Measurements from ENCODE around the gene PPL.
"Not testable (repeated sequence)": the region's sequence is repeated elsewhere in the genome, so short reads cannot be mapped to it uniquely, and the experiment has no call there.

PPL gene

DNA sequence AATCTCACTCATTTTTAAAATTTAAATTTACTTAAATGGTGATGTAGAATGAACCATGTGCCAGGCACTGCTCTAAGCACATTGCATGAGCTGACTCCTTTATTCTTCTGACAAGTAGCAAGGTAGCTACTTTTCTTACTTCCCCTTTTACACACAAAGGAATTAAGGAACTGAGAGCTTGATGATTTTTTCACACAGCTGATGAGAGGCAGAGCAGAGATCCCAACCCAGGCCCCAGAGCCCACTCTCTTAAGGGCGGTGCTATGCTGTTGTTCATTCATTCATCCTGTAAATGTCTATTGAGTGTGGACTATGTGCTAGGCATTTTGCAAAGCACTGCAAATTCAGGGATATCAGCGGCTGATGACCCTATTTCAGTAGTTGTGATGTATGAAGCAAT is 39.1 kb upstream of the PPL start:
- Histone ChIP-seq H3K27ac (ENCODE audit: low read depth, low read length, severe bottlenecking) (no peak overlapping the region), H3K9me3 (ENCODE audit: control insufficient read depth, low read length) (peaks cover 10% of the 10 kb centered on the region), H3K36me3 (ENCODE audit: control insufficient read depth, insufficient read depth, low read length) (no peaks in the 10 kb centered on the region), H3K4me1 (ENCODE audit: control insufficient read depth, insufficient read depth, low read length, poor library complexity, severe bottlenecking) (peaks cover 8% of the 10 kb centered on the region), H3K4me3 (ENCODE audit: extremely low read depth, insufficient read depth, low read length, poor library complexity, severe bottlenecking) (no peak overlapping the region)
- WGBS, 2 experiments (ENCODE audit: insufficient coverage in 2 of 2), result 88 to 100% methylated on average over 2 of the region's 2 CpGs

DNA sequence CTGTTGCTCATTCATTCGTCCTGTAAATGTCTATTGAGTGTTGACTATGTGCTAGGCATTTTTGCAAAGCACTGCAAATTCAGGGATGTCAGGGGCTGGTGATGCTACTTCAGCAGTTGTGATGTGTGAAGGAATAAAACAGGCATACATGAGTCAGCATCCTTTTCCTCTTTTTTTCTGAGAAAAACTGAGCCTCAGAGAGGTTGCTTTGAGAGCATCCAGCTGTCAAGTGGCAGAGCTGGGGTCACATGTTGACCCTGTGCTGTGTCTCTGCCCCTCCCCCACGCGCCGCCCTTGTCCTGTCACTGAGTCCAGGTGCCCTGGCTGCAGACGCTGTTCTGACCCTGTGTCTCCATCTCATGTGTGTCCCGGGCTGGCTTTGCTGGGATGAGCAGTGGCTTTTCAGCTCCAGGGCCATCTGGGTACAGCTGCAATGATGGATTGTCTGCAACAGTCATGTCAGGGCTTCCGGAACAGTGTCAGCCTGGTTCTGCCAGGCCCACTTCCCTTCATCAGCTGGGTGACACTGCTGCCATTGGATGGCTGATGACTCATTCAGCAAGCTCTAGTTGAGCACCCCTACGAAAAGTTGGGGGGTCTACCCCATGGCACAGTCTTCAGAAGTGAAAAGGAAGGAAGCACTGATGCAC is 36.1 kb upstream of the PPL start:
- peaks cover 4% of the 10 kb centered on the region for H3K4me1 ChIP-seq (ENCODE audit: control insufficient read depth, insufficient read depth, low read length, poor library complexity, severe bottlenecking)
- H3K4me3 ChIP-seq (ENCODE audit: extremely low read depth, insufficient read depth, low read length, poor library complexity, severe bottlenecking), result no peak overlapping the region
- H3K9me3 ChIP-seq (ENCODE audit: control insufficient read depth, low read length), result peaks cover 10% of the 10 kb centered on the region
- 45 to 56% methylated on average over 6 to 7 of the region's 8 CpGs for WGBS, 2 experiments (ENCODE audit: insufficient coverage in 2 of 2)
- H3K27ac ChIP-seq (ENCODE audit: low read depth, low read length, severe bottlenecking), result no peak overlapping the region
- no peaks in the 10 kb centered on the region for H3K36me3 ChIP-seq (ENCODE audit: control insufficient read depth, insufficient read depth, low read length)

DNA sequence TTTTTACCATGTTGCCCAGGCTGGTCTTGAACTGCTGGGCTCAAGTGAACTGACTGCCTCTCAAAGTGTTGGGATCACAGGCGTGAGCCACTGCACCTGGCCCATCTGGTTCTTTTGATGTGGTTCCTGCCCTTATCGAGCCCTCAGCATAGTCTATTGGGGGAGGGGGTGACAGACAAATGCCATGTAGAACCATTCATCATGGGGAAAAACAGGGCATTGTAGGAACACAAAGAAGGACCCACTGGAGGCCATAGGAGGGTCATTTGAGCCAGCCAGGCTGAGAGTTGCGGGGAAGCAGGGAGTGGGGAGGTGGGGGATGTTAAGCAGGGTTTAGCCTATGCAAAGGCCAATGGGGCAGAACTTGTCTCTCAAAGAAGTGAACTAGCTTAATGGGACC is 33.1 kb upstream of the PPL start:
- Histone ChIP-seq H3K4me3 (ENCODE audit: extremely low read depth, insufficient read depth, low read length, poor library complexity, severe bottlenecking) (no peak overlapping the region), H3K9me3 (ENCODE audit: control insufficient read depth, low read length) (peaks cover 7% of the 10 kb centered on the region), H3K36me3 (ENCODE audit: control insufficient read depth, insufficient read depth, low read length) (no peaks in the 10 kb centered on the region), H3K27ac (ENCODE audit: low read depth, low read length, severe bottlenecking) (no peak overlapping the region), H3K4me1 (ENCODE audit: control insufficient read depth, insufficient read depth, low read length, poor library complexity, severe bottlenecking) (peaks cover 4% of the 10 kb centered on the region)
- WGBS, 2 experiments (ENCODE audit: insufficient coverage in 2 of 2), result 43 to 59% methylated on average over 3 of the region's 3 CpGs

DNA sequence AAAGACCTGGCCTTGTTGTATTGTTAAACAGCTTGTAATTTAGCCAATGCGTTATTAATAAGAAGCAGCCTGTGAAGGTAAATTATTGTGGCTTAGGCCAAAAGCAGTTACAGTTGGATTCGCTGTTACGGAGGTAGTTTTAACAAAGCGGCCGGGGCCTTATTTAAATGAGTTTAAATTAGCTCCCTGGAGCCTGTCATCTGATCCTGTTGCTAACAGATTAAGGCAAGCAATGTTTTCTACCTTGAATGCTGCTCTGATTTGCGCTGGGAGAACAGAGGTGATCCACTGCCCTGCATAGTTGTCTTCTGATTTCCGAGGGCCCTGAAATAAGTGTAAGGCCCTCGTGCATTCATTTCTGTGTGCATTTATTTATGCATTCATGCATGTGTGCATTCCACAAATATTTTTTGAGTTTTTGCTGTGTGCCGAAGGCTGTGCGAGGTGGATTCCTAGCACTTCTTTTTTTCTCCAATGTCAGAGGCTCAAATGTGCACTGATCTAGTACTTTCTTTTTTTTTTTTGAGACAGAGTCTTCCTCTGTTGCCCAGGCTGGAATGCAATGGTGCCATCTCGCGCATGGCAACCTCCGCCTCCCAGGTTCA is 32.0 kb upstream of the PPL start:
- H3K27ac ChIP-seq (ENCODE audit: low read depth, low read length, severe bottlenecking), result no peak overlapping the region
- H3K4me3 ChIP-seq (ENCODE audit: extremely low read depth, insufficient read depth, low read length, poor library complexity, severe bottlenecking), result no peak overlapping the region
- H3K4me1 ChIP-seq (ENCODE audit: control insufficient read depth, insufficient read depth, low read length, poor library complexity, severe bottlenecking), result peaks cover 4% of the 10 kb centered on the region
- H3K36me3 ChIP-seq (ENCODE audit: control insufficient read depth, insufficient read depth, low read length), result no peaks in the 10 kb centered on the region
- peaks cover 7% of the 10 kb centered on the region for H3K9me3 ChIP-seq (ENCODE audit: control insufficient read depth, low read length)
- 62 to 68% methylated on average over 12 to 13 of the region's 13 CpGs for WGBS, 2 experiments (ENCODE audit: insufficient coverage in 2 of 2)

DNA sequence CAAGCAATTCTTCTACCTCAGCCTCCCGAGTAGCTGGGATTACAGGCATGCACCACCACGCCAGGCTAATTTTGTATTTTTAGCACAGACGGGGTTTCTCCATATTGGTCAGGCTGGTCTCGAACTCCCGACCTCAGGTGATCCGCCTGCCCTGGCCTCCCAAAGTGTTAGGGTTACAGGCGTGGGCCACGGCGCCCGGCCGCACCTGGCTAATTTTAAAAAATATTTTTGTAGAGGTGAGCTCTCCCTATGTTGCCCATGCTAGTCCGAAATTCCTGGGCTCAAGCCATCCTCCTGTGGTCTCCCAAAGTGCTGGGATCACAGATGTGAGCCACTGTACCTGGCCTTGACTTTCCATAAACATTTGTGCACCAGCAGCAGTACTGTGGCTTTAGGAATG is 31.3 kb upstream of the PPL start:
- not testable (repeated sequence) for H3K4me1 ChIP-seq (ENCODE audit: control insufficient read depth, insufficient read depth, low read length, poor library complexity, severe bottlenecking); H3K4me3 ChIP-seq (ENCODE audit: extremely low read depth, insufficient read depth, low read length, poor library complexity, severe bottlenecking); H3K36me3 ChIP-seq (ENCODE audit: control insufficient read depth, insufficient read depth, low read length); H3K9me3 ChIP-seq (ENCODE audit: control insufficient read depth, low read length); H3K27ac ChIP-seq (ENCODE audit: low read depth, low read length, severe bottlenecking)
- 74 to 85% methylated on average over 7 to 11 of the region's 12 CpGs for WGBS, 2 experiments (ENCODE audit: insufficient coverage in 2 of 2)

DNA sequence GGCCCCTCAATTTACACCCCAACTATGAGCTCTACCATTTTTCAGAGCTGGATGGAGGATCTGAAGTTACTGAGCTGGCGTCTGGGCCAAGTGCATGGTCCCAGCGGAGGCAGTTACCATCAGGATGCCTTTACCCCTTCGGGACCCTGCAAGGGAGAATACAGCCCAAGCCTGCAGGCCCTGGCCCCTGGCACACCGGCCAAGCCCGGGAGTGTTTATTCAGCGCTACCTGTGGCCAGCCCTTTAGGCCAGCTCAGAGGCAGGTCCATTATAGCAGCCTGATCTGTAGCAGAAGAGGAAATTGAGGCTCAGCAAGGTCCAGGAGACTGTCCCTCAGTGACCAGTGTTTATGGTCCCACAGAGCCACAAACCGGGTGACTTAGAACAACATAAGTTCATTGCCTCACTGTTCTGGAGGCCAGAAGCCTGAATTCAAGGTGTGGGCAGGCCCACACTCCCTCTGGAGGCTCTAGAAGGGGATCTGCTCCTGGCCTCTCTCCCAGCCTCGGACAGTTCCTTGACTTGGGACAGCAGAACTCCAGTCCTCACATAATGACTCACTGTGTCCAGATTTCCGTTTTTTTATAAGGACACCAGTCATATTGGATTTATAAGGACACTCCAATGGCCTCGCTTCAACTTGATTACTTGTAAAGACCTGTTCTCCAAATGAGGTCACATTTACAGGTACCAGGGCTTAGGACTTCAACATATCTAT is 29.9 kb upstream of the PPL start:
- Histone ChIP-seq H3K4me1 (ENCODE audit: control insufficient read depth, insufficient read depth, low read length, poor library complexity, severe bottlenecking) (peaks cover 4% of the 10 kb centered on the region), H3K36me3 (ENCODE audit: control insufficient read depth, insufficient read depth, low read length) (no peaks in the 10 kb centered on the region), H3K9me3 (ENCODE audit: control insufficient read depth, low read length) (no peaks in the 10 kb centered on the region), H3K27ac (ENCODE audit: low read depth, low read length, severe bottlenecking) (no peak overlapping the region), H3K4me3 (ENCODE audit: extremely low read depth, insufficient read depth, low read length, poor library complexity, severe bottlenecking) (no peak overlapping the region)
- 79 to 84% methylated on average over 10 of the region's 10 CpGs for WGBS, 2 experiments (ENCODE audit: insufficient coverage in 2 of 2)

DNA sequence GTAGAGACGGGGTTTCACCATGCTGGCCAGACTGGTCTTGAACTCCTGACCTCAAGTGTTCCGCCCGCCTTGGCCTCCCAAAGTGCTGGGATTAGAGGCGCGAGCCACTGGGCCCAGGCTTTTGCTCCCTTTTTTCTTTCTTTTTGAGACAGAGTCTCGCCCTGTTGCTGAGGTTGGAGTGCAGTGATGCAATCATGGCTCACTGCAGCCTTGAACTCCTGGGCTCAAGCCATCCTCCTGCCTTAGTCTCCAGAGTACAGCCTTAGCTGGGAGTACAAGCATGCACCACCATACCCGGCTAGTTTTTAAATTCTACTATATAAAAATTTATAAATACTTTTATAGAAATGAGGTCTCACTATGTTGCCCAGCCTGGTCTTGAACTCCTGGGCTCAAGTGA is 26.6 kb upstream of the PPL start:
- not testable (repeated sequence) for H3K36me3 ChIP-seq (ENCODE audit: control insufficient read depth, insufficient read depth, low read length); H3K4me1 ChIP-seq (ENCODE audit: control insufficient read depth, insufficient read depth, low read length, poor library complexity, severe bottlenecking); H3K9me3 ChIP-seq (ENCODE audit: control insufficient read depth, low read length); H3K4me3 ChIP-seq (ENCODE audit: extremely low read depth, insufficient read depth, low read length, poor library complexity, severe bottlenecking); H3K27ac ChIP-seq (ENCODE audit: low read depth, low read length, severe bottlenecking)
- 80 to 85% methylated on average over 5 to 6 of the region's 7 CpGs for WGBS, 2 experiments (ENCODE audit: insufficient coverage in 2 of 2)

DNA sequence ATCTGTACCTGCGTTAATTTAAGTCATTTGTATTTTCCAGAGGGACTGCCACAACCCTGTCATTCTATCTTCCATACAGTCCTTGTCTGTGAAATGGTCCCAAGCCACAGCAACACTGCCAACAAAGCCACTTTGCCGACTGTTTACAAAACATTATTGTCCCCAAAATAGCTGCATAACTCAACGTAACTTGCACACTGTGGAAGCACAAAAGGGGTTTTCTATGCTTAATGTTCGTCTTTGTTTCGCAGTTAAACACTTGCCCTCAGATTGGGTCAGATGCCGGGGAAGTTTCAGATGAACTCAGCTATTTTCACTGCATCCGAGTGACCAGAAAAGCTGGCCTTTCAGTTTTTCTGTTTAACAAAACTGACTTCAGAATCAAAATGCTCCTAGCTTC is 25.8 kb upstream of the PPL start:
- H3K9me3 ChIP-seq (ENCODE audit: control insufficient read depth, low read length), result no peaks in the 10 kb centered on the region
- peaks cover 2% of the 10 kb centered on the region for H3K4me1 ChIP-seq (ENCODE audit: control insufficient read depth, insufficient read depth, low read length, poor library complexity, severe bottlenecking)
- H3K27ac ChIP-seq (ENCODE audit: low read depth, low read length, severe bottlenecking), result no peak overlapping the region
- H3K4me3 ChIP-seq (ENCODE audit: extremely low read depth, insufficient read depth, low read length, poor library complexity, severe bottlenecking), result no peak overlapping the region
- WGBS, 2 experiments (ENCODE audit: insufficient coverage in 2 of 2), result 80 to 88% methylated on average over 6 to 7 of the region's 7 CpGs
- no peaks in the 10 kb centered on the region for H3K36me3 ChIP-seq (ENCODE audit: control insufficient read depth, insufficient read depth, low read length)

DNA sequence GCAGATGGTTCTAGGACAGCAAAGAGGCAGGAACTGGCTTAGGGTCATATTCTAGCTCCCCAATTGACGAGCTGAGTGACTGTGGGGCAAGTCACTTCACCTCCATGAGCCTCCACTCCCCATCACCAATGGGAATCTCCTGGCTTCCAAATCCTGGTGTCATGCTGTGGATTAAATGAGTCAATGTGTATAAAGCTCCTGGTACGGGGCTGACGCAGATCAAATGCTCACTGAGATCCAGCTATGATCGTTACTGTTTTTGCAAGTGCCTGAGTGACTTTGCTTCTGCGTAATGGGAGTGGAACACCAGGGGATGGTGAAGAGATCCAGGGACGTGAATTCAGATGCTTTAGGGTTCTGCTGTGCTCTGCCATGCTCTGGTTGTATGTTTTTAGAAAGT is 23.6 kb upstream of the PPL start:
- H3K36me3 ChIP-seq (ENCODE audit: control insufficient read depth, insufficient read depth, low read length), result no peaks in the 10 kb centered on the region
- H3K27ac ChIP-seq (ENCODE audit: low read depth, low read length, severe bottlenecking), result no peak overlapping the region
- H3K4me3 ChIP-seq (ENCODE audit: extremely low read depth, insufficient read depth, low read length, poor library complexity, severe bottlenecking), result no peak overlapping the region
- peaks cover 2% of the 10 kb centered on the region for H3K4me1 ChIP-seq (ENCODE audit: control insufficient read depth, insufficient read depth, low read length, poor library complexity, severe bottlenecking)
- H3K9me3 ChIP-seq (ENCODE audit: control insufficient read depth, low read length), result no peaks in the 10 kb centered on the region
- 78 to 82% methylated on average over 5 of the region's 6 CpGs for WGBS, 2 experiments (ENCODE audit: insufficient coverage in 2 of 2)

DNA sequence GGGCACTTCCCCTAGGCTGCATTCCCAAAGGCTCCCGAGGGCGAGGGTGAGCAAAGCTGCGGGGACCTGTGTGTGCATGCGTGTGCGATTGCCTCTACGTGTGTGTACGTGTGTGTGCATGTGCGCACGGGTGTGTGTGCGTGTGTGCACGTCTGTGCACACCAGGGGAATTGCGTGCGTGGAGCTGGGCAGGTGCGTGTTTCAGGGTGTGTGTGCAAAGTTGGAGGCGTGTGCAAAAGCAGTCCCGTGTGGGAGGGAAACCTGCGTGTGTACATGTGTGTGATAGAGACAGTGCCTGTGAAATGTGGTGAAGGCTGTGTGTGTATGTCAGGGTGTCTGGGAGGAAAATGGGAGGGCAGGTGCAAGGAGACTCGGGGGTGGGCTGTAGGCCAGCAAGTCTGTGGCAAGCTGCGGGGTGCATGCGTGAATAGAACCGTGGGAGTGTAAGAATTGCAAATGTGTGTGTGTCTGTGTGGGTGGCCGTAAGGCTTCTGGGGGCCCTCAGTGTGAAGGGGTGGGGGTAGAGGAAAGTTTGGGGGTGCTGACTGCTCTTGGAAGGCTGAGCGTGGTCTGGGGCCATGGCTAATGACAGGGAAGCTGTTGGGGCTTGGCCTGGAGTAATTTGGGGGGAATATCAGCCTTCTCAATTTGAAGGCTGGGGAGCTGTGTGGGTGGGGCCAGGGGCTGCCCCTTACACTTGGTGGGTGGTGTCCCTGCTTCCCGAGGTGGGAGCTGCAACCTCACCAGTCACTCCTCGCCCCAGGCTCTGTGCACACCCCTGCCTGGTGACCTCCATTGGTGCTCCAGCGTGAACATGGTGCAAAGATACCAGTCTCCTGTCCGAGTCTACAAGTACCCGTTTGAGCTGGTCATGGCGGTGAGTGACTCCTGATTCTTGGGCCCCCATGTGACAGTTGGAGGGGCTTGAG is 21.8 kb upstream of the PPL start:
- Histone ChIP-seq H3K27ac (ENCODE audit: low read depth, low read length, severe bottlenecking) (no peak overlapping the region), H3K4me3 (ENCODE audit: extremely low read depth, insufficient read depth, low read length, poor library complexity, severe bottlenecking) (no peak overlapping the region), H3K36me3 (ENCODE audit: control insufficient read depth, insufficient read depth, low read length) (no peaks in the 10 kb centered on the region), H3K4me1 (ENCODE audit: control insufficient read depth, insufficient read depth, low read length, poor library complexity, severe bottlenecking) (peaks cover 2% of the 10 kb centered on the region), H3K9me3 (ENCODE audit: control insufficient read depth, low read length) (no peaks in the 10 kb centered on the region)
- 73 to 76% methylated on average over 15 to 29 of the region's 29 CpGs for WGBS, 2 experiments (ENCODE audit: insufficient coverage in 2 of 2)
